ENCODE measurements around the gene PDZD4.

PDZD4 gene

GRCh38 chrX:153813161-153813560, 17.2 kb downstream of the PDZD4 start:
- no peak for DNase-seq (ENCODE audit: low read depth, low spot score)

- no peak for DNase-seq (ENCODE audit: low read depth, low spot score)
Measured at GRCh38 chrX:153812220-153812619, 18.1 kb downstream of the PDZD4 start.

DNA sequence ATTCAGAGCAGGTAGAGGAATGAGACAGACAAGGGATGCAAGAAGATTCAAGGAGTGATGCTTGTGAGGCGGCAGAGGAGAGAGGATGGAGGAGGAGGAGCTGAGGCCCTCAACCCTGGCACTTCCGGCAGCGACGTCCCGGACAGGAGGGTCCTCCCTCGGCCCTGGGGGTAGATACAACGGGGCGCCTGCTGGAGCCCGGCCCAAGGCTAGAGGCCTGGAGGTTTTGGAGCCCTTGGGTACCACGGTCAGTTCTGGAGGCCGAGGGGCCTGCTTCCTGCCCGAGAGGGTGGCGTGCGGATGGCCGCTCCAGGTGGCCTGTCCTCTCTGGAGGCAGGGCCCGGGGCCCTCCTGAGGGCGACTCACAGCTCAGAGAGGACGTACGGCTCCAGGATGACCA, 22.4 kb downstream of the PDZD4 start:
- no peak for DNase-seq (ENCODE audit: low read depth, low spot score)

GRCh38 chrX:153806999-153807575, 23.3 kb downstream of the PDZD4 start:
- no peak for DNase-seq (ENCODE audit: low read depth, low spot score)

DNA sequence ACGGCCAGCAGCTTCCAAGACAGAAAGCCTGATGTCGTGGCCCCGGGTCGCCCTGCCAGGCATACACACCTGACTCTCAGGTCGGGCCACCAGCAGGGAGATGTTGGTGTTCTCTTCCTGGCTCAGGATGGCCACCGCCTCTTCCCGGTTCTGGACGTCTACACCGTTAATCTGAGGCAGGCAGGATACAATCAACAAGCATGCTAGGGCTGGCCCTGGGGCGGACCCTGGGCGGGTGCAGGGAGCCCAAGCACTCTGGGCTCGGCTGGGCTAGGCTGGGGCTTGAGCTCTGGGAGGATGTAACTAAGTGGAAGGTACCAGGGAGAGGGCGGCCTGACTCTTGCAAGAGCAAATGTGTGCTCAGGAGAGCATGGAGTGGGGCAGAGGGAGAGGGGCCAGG, 24.9 kb downstream of the PDZD4 start:
- no peak for DNase-seq (ENCODE audit: low read depth, low spot score)

DNA sequence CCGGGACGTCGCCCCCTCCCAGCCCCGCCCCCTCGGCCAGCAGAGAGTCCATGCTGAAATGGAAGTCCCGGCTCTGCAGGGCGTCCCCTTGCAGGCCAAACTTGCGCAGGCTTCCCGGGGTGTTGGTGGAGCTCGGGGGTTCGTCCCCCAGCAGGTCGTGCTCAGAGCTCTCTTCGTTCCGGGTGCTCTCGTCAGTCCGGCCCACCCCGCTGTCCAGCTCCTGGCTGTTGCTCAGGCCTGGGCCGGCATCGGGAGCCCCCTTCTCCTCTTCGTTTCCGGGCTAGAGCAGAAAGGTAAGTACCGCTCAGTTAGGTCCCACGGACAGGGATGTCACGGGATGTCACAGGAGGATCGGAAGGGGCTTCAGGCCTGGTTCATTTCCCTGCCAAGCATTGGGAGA, 25.7 kb downstream of the PDZD4 start:
- no peak for DNase-seq (ENCODE audit: low read depth, low spot score)

- DNase-seq (ENCODE audit: low read depth, low spot score), result no peak
Measured at GRCh38 chrX:153804100-153804595, 26.2 kb downstream of the PDZD4 start.

DNA sequence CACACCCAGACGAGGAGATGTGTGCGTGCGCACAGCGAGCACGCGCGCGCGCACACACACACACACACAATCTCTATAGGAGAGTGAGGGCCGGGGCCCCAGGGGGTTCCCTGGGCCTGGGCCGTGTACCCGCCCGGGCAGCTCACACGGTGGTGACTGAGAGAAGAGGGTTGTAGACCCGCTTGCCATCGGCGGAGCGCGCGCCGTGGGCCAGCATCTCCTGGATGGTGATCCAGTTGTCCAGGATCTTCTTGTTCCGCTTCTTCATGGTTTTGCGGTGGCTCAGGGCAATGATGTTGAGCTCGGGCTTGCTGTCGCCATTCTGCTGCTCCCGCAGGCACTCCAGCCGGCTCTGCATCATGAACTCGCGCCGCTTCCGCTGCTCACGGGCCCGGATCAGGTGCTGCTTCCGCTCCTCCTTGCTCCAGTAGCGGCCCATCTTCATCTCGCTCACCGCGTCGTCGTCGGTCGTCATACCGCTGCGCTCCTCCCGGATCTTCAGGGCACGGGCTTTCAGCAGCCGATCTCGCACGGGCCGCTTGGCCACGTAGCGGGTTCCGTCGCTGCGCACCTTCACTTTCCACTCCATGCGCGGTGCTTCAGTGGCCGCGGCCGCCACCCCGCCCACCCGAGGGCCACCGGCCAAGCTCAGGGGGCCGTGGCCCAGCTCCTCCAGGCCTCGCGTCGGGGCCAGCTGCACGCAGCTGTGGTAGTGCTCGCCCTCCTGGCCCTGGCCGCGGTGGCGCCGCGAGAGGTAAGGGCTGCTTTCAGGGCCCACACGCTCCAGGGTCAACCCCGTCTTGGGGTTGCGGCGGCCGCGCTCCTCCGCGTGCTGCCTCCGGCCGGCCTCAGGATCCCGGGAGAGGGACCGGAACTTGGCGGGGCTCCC, 26.9 kb downstream of the PDZD4 start:
- no peak for DNase-seq (ENCODE audit: low read depth, low spot score)

GRCh38 chrX:153802513-153803045, 27.8 kb downstream of the PDZD4 start:
- DNase-seq (ENCODE audit: low read depth, low spot score), result no peak

GRCh38 chrX:153801669-153802068, 28.7 kb downstream of the PDZD4 start:
- no peak for DNase-seq (ENCODE audit: low read depth, low spot score)

DNA sequence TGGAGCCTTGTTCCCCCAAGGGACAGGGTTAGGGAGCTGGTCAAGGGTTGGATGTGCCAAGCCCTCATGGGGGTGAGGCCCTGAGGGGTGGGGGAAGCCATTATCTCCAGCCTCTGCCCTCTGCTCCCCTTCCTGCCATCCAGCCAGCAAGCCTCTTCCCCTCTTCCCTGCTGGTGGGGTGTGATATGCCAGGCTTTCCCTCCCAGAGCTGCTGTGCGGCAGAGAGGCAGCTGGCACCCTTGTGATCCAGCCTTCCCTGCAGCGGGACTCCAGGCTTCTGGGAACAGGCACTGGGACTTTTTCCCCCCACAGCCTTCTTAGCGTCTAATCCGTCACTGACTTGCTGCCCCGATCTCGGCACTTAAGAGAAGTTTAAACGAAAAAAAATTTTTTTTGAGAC, 29.6 kb downstream of the PDZD4 start:
- no peak for DNase-seq (ENCODE audit: low read depth, low spot score)

DNA sequence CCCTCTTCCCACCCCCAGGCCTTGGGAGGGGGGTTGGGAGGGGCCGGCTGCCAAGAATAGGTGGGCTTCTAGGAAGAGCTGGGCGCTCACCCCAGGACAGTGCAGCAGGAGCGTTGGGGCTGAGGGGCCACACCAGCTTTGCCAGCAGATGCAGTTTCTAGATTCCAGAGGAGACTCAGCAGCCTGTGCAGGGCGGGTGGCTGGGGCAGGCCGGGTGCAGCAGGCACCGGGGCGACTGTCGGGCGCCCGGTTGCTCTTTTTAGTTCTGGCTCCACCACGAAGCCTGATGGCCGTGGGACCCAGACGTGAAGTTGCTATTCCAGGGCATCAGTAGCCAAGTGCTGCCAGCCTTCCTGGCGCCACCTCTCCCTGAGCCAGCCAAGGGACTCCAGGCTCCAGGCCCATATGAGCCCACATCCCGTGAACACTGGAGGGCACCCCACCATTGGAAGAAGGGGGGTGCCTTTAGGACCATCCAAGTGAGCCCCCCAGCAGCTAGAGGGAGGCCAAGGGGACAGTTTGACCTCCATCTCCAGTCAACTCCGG, 30.1 kb downstream of the PDZD4 start:
- no peak for DNase-seq (ENCODE audit: low read depth, low spot score)

GRCh38 chrX:153799326-153799725, 31.0 kb downstream of the PDZD4 start:
- no peak for DNase-seq (ENCODE audit: low read depth, low spot score)

GRCh38 chrX:153797415-153798015, 32.8 kb downstream of the PDZD4 start:
- no peak for DNase-seq (ENCODE audit: low read depth, low spot score)

DNA sequence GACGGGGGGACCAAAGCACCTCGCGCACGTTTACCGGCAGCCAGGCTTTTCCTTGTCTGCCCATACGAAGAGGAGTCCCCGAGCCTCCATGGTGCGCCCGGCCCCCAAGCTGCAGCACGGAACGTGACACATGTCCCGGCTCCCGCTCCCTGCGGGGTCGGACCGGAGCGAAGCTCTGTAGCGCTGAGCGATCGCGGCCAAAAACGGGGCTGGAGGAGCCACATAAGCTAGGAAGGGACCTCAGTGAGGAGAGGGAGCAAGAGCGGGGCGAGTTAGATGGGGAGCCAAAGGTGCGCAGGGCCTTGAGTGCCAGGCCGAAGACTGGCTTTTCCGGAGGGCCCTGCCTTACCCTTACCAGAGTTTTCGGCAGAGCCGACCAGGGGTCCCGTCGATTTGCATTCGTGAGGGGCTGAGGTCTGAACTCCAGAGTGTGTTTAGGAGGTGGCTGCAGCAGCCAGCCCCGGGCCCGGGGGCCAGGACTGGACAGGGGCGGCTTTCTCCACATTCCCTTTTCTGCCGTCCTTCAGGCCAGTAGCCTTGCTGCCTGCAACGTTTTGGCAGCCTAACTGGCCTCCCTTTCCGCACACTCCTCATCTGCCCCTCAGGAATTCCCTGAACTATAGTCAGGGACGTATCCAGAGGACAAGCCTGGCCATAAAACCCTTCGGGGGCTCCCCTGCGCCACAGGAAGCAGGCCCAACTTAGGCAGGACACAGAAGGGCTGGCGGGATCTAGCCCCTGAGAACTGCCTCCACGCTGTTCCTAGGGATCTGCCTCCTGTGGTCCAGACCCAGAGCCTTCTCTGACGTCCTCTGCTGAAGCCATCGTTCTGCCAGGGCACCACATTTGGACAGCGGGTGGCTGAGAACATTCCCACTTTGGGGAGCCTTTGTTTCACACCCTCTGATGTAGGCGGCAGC, 35.2 kb downstream of the PDZD4 start:
- no peak for DNase-seq (ENCODE audit: low read depth, low spot score)

- DNase-seq (ENCODE audit: low read depth, low spot score), result peak; percentile 83
Measured at GRCh38 chrX:153794018-153794896, 36.1 kb downstream of the PDZD4 start, which contains the start of the genes IDH3G and SSR4. Gene IDH3G (minus strand): TSS chrX:153794375. CDS start chrX:153794326, 49 bp downstream. Gene SSR4 (plus strand): TSS chrX:153794668. CDS start chrX:153794688, 20 bp downstream.

DNA sequence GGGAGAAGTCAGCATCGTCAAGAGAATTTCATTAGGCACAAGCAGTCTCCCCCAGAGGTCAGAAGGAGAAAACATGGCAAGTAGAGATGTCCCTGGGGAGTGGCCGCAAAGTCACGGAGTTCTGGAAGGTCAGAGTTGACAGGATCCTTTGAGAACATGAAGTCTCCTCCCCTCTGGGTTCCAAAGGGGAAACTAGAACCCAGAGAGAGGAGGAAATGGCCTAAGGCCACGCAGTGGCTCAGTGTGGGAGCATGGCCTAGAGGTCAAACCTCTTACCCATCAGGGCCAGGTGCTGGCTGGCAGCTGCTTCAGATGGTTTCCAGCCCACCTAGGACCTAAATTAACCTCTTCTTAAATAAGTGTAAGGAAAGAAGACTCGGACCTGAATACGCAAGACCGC, 37.1 kb downstream of the PDZD4 start:
- DNase-seq (ENCODE audit: low read depth, low spot score), result no peak

GRCh38 chrX:153792368-153792767, 38.0 kb downstream of the PDZD4 start:
- DNase-seq (ENCODE audit: low read depth, low spot score), result no peak

DNA sequence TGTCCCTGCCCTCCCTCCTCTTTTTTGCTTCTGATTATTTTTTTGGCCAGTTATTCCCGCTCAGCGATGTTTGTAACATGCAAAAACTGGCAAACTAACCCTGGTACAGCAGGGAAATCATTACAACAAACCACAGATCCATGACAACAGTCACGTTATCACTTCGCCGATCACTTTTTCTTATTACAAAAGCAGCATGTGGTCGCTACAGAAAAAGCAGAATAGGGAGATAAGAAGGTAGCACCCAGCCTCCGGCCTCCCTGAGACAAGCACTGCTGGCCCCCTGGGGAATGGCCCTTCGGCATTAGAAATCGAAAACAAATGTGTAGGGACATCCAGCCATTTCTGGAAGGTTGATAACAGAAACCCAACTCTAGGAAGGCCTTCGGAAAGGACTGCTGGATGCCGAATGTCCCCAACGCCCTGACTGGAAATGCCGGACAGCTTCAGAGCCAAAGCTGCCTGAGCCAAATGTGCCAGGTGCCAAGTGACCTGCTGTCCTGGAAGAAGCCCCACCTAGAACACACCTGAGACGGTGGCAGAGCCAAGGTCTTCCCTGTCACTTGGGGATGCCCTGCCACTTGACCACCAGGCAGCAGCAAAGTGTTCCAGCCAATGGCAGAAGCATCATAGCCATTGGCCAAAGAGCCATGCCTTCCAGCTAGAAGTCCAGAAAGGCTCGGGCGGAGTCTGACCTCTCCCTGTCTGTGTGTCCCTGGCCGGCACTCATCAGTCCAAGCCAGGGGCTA, 39.1 kb downstream of the PDZD4 start:
- no peak for DNase-seq (ENCODE audit: low read depth, low spot score)

Data from activated CD4-positive, CD25-positive, alpha-beta regulatory T cell treated with anti-CD3 and anti-CD28 coated beads, Interleukin-2, amount 50 U/mL, for 16 hours (primary cell).